NCI-H446 (cell line): ENCODE results near the gene MARCHF4.
"Not testable (repeated sequence)": the region's sequence is repeated elsewhere in the genome, so short reads cannot be mapped to it uniquely, and the experiment has no call there.

Source experiments
- DNase-seq, 2 experiments: peaks; one replicate each; lab custom pipeline; 2025; lab: John Stamatoyannopoulos, UW

MARCHF4 gene

DNA sequence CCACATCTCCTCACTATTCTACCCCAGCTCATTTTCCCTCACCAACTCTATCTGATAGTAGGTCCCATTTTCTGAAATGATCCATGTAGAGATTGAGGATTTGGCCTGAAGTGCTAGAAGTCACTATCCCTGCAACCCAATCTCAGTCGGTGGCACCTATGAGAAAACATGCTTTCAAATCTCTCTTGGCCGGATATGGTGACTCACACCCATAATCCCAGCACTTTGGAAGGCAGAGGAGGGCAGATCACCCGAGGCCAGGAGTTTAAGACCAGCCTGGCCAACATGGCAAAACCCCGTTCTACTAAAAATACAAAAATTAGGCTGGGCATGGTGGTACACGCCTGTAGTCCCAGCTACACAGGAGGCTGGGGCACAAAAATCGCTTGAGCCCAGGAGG is 19.1 kb upstream of the MARCHF4 start:
- no peak for DNase-seq

DNA sequence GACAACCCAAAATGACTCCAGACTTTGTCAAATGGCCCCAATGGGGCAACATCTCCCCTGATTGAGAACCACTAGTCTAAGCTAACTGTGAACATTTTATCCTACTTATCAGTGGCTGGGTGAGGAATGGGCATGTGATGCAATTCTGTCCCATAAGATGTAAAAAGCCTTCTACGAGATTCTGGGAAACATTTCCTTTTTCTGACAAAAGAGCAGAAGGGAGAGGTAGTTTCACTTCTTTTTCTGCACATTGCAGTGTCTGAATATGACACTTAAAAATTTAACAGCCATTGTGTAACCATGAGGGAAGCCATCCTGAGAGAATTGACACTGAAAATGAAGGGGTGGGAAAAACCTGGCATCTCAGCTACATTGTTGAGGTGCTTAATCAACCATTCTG is 17.3 kb upstream of the MARCHF4 start:
- no peak for DNase-seq

DNA sequence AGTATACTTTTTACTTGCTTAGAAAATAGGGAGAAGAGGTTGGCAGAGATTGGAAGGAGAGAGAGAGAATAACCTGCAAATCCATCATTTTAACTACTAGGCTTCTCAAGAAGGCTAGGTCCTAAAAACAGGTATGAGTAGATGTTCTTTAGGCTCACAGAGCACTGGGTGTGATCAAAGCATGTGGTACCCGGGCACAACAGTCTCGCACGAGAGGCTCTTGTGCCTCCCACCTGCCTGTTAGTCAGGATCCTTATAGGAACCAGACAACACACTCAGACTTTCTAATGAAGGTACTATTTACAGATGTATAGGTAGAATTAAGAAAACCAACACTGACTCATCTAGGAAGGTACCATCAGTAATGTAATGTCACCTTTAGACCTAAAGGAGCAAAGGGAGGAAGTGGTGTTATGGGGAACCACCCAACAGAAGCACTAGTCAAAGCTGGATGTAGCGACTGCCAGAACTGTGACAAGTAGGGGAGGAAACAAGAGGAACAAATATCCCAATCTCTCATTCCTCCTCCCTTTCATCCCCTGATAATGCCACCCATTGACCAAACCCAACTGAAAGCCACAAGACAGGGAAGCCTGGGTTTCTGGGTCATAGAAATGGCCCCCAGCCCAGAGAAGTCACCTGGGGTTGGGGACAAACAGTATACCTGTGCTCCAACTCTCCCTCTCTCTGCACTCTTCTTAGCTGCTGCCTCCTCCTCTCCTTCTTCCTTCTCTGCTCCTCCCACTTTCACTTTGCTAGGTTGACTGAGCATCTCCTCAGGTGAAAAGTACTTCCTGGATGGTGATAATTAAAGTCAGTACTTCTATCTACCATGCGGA is 16.0 kb upstream of the MARCHF4 start:
- no peak for DNase-seq

DNA sequence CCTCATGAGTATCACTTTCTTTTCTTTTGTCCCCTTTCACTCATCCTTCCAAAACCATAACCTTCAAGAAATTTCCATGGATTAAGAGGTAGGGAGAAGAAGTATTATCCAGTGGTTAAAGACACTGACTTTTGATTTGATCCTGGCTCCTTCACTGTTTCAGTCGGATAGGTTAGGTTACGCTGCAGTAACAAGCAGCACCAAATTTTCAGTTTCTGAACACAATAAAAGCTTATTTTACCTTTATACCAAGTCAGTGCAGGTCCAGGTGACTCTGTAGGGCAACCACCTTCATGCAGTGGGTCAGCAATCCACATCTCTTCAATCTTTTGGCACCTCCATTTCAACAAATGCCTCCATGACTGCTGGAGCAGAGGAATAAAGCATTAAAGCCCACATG is 15.0 kb upstream of the MARCHF4 start:
- DNase-seq = no peak

DNA sequence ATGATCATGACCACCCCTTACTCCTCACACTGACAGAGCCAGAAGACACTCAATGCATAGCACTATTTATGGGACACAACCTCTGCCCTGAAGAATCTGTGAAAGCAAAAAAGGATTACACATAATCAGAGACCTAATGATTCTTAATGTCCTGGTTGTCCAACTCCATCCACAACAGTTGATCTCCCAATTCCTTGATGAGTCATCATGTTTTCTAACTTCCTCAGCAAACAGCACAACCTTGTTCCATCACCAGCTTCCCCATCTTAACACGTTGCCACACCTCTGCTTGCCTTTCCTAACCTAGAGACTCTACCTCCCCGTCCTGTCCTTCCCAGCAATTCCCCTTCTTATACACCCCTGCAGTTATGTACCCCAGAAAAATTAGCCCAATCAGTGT is 13.2 kb upstream of the MARCHF4 start:
- DNase-seq = no peak

DNA sequence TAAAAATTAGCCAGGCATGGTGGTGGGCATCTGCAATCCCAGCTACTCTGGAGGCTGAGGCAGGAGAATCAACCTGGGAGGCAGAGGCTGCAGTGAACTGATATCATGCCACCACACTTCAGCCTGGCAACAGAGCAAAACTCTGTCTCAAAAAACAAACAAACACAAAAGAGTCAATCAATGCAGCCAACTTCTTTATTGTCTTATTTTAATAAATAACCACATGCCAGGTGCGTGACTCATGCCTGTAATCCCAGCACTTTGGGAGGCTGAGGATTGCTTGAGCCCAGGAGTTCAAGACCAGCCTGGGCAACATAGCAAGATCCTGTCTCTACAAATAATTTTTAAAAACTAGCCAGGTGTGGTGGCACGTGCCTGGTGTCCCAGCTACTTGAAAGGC is 12.1 kb upstream of the MARCHF4 start:
- DNase-seq = not testable (repeated sequence)

DNA sequence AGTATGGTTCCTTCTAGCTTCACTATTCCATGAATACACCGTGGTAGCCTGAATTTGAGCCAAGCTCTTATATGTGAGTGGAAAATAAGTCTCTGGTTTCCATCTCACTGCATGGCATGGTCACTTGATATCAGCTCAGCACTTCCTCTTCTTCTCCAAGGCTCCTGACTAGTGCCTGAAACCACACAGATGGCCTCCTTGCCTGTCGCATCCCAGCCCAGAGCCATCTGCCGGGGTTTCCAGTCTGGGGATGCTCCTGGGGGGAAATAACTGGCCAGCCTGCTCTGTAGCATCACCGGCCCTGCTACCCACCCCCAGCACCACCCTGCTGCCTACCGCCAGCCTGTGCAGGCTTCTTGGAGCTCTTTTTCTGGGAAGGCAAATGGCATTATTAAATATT is 7.7 kb upstream of the MARCHF4 start:
- peak in 1 of 2 experiments; percentile 45 for DNase-seq

DNA sequence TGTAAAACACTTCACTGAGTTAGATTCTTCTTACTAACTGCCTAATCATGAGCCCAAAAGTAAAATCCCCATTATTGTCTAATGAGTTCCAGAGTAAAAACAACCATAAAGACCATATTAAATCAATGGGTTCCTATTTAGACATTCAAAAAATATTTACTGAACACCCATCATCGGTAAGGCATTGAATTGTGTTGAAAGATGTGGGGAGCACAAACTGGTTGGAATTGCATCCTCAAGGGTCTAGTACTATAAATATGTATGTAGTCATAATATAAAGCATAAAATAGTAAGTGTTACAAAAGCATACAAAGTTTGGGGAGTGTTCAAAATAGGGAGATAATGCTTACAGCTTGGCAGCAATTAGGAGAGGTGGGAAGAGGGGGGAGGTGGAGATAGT is 3.0 kb upstream of the MARCHF4 start:
- no peak for DNase-seq

DNA sequence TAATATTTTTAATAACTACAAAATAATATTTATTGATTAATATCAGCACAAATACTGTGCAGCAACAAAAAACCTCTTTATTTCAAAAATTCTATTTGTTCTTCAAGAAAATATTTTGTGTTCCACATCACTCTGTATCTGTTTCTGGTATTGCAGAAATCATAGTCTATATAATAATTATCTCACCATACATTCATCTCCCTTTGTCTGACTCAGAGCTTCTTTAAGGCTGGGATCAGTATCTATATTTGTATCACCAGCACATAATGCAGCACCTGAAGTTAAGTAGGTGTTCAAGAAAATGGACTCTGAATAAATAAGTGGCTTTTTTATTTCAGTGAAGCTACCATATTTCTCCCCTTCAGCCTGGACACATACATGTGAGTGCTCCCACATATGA is 1.6 kb upstream of the MARCHF4 start:
- DNase-seq = no peak

DNA sequence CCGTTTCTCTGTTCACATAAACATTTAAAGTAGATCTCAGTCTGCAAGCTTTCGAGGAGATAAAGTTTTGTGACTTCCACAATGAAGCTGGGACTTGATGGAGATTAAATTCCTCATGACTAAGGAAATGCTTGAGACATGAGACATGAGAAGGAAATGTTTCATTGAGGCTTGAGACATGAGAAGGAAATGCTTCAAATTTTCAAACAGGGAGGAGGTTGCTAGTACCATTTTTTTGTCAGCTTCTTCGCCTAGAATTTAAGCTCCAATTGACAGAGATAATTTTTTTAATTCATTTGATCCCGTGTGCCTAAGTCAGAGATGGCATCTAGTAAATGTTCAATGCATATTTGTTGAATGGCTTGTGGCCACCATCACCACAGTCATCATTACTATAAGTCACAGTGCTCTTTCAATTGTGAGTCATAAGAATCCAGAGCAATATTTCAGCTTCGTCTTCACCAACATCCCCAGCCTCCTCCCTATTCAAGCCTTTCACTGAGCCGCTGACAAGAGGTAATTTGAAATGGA is 543 bp upstream of the MARCHF4 start:
- no peak for DNase-seq

DNA sequence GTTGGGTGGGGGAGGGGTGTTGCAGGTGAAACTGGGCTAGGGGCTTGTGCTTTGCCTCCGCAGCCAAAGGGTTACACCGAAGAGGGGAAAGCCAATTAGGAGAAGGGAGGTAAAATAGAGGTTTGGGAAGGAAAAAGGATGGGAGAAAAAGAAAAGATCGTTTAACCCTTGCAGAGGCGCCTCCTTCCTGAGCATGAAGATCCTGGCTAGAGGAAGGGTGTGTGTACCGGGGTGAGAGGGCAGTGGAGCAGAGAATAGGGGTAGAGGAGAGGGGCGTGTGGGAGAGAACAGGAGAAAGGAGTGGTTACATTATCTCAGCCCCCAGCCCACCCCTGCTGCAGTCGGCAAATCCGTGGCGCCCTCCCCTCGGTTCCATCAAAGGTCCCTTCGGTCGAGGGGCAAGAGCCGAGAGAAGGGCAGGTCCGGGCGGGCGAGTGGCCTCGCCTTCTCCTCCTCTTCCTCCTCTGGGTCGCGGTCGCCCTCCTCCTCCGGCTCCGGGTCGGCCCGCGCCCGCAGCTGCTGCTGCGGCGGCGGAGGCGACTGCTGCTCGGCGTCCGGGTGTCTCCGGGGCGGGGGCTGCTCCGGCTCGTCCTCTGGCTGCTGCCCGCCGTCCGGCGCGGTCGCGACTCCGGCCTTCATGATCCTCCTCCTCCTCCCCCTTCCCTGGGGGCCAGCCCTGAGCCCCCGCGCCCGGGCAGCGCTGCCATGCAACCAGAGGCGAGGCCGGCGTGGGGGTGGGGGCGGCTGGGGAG is 1.1 kb downstream of the MARCHF4 start:
- peak in 1 of 2 experiments; percentile 4 for DNase-seq

DNA sequence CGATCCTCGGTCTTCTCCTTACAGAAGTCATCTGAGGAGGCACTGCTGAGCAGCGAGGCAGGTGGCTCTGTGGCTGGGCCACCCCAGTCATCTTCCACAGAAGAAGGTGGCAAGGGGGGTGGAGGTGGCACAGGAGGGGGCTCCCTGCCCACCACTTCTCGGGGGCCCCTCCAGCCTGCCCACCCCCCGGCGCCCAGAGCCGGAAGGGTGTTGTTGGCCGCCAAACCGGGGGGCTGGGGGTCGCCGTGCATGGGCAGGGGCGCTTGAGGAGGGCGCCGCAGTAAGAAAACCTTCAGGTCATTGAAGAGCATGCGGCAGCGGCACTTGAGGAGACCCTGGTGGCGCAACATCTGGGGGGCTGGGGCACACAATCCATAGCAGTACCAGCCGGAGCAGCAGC is 2.5 kb downstream of the MARCHF4 start:
- no peak for DNase-seq

DNA sequence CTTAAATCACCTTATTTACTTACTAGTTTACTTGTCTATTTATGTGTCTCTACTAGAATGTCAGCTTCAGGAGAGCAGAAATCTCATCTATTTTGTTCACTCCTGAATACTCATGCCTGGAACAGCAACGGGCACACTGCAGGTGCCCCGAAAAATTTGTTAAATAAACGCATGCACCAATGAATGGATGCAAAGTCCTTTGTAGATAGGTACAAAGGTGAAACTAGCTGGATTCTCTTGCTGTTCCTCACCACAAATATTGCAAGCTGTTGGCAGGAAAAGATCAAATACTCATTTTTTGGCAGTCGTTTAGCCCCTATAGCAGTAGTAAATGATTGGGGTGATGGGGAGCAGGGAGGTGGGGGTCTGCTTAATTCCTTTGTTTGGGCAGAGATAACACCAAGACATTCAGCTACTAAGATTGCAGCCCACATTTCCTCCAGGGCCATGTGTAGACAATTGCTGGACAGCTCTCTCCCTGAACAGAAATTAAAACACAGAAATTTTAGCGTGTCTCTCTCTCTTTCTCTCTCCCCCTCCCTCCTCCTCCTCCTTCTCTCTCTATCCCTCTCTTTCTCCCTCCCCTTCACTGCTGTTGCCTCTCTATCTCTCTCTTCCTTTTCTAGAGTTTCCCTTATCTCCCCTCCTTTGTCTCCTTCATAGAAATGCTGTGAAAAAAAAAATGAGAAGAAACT is 5.4 kb downstream of the MARCHF4 start:
- DNase-seq = no peak

DNA sequence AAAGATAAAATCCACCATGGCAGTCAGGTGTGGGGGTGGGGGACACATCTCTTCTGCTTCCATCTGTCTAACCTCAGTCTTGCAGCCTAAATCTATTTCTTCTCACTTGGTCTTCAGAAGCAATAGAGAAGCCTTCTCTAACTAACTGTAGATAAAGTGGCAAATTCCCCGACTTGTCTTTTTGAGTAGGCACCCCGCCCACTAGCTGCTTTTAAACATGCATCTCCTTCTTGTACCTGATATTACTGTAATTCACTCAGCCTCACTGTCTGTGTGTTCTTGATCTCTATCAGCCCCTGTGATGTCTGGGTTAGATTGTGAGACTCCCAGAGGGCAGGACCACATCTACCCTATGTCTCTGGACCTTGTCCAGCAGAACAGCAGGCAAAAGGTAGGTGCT is 6.8 kb downstream of the MARCHF4 start:
- no peak for DNase-seq

DNA sequence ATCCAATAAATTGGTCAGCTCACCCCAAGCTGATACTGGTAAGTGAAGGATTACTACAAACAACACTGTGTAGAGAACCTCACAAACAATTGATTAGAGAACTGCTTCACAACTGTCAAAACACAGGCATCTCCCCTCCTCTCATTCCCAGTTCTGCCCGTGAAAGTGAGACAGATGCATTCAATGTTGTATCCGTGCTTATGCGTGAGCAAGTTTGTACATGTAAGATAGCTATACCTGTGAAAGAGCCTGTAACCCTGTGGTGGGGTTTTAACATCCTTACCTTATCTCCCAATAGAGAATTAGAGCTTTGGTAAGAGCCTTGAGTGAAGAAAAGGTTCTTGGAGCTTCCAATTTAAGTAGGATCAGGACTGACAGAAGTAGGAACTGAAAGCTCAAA is 9.1 kb downstream of the MARCHF4 start:
- no peak for DNase-seq

DNA sequence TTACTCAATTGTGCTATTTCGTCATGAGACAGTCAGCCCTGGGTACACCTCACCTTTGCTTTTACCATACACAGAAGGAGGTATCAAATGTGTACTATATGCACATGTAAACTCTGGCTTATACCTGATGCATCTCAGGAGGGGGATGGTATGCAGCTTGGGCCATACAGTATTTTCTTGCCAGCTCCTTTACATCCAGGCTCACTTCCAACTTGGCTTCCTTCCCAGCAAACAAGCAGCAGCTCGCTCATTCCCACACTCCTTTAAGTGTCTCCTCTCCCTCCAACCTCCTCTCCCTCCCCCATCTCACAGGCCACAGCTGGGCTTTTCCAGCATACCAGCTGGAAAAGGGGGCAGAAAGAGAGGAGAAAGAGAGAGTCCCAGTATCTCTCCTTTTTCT is 9.6 kb downstream of the MARCHF4 start:
- DNase-seq = peak; percentile 41 to 85

DNA sequence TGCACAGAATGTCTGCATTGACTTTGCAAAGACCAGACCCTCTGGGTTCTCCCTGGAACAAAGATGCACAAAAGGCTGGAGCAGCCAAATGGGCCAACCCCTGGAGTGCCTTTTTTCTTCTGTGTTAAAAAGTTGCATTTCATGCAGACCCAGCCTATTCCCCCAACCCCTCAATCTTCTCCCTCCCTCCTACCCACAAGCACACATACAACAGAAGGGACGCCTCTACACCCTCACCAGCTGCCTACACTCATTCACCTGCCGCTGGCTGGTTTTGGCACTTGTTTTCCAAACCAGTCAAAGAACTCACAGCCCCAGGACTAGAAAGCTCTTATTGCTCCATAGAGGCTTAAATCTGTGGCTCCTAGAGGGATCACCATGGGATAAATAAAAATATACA is 16.6 kb downstream of the MARCHF4 start:
- DNase-seq = no peak

DNA sequence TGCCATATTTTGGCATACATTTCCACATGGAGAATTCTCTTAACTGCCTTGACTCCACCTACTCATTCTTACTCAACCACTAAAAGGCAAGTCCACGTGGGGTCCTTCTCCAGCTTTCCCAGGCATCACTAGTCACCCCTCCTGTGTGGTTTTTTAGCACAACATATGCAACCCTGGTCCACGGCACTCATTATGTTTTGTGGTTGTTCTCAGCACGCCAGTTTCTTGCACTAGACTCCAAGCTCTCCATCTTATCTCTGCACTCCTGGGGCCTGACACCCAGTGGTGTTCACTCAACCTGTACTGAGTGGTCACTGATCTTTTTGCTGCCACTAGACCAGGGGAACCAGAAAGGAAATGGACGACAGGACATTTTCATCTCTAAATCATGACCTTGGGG is 18.0 kb downstream of the MARCHF4 start:
- no peak for DNase-seq

DNA sequence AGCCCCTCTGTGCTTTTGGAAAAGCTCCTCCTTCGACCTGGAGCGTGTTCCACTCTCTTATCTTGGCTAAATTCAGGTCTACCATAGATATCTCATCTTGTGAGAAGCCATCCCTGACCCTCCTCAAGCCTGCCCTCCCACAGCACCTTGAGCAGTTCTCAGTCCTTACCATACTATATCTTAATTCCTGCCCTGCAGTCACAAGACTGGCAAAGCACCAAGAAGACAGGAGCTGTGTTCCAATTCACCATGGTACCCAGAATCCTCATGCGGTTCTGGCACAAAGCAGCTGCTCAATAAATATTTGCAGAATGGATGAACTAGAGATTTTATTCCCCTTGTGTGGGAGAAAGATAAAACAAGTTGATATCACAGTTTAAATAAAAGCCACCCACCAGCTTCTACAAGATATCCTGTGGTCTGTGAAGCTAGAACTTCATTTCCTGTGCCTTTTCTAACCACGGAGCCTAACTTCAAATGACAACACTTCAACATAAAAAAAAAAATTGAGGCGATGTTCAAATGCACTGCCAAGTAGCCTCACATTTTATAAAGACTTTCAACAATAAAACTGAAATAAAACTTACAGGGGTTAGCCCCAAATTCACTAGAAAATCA is 19.5 kb downstream of the MARCHF4 start:
- no peak for DNase-seq

DNA sequence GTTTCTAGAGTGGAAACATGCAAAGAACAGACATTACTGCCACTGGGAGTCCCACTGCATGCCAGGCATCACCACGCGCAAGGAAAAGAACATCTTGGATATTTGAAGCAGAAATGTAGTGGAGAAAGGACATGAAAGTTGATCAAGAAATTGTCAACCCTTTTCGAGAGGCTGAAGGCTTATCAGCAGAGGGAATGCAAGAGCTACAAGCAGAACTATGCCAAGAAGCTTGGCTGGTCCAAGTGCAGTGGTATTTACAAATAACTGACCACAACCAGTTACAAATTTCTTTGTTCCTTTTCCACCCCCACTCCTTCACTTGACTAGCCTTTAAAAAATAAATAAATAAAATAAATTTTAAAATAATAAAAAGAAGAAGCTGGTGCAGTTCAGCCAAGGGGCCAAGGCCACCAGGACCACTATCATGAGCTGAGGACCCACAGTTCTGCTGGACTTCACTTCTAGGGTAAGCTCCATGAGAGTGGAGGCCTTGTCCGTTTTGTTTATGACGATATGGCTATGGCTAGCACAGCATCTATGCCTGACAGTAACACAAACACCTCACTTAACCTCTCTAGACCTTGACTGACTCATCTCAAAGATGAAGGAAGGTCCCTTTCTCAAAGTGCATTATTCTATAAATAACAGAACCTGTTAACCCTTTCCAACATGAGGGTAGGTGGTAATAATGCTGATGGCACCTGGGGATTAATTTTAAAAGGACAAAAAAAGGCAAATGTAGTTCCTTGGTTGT is 20.9 kb downstream of the MARCHF4 start:
- DNase-seq = no peak

DNA sequence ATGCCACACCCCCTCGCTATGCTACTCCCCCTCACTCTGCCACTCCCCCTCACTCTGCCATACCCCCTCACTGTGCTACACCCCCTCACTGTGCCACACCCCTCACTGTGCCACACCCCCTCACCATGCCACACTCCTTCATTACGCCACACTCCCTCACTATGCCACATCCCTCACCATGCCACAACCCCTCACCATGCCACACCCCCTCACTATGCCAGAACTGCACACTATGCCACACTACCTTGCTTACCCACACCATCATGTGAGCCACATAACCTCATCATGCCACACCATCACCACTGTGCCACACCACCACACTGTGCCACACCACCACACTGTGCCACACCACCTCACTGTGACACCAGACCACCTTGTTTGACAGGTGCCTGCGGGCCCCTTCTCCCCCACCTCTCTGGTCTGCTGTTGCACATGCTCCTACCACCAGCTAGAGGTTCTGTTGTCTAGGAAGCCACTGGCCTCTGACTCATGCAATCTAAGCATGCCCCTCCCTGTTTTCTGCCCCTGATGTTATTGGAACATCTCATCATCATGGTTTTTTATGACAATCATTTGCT is 22.0 kb downstream of the MARCHF4 start:
- no peak for DNase-seq
